Measurements from ENCODE around the gene DDX52. TPM values are rescaled to one million over a fixed set of nuclear protein-coding genes. Genes with fewer than 3 reads are reported as not detected.
"Not testable (repeated sequence)": the region's sequence is repeated elsewhere in the genome, so short reads cannot be mapped to it uniquely, and the experiment has no call there.

DDX52 gene
- 10 to 100 TPM; 14.3 to 16.5 (median 15.5) TPM for total RNA-seq
- polyA plus RNA-seq, result 8.7 TPM
- long read RNA-seq, donor 1, full-length matches to known transcripts, result 21 of 34 reads
- long read RNA-seq, donor 1, partial matches to known transcripts, result 6 of 34 reads
- long read RNA-seq, donor 1, other reads (novel, unspliced or antisense), result 7 of 34 reads
- long read RNA-seq, donor 2, full-length matches to known transcripts, result 11 of 15 reads
- long read RNA-seq, donor 2, partial matches to known transcripts, result 2 of 15 reads
- long read RNA-seq, donor 2, other reads (novel, unspliced or antisense), result 2 of 15 reads
- long read RNA-seq, donor 3, full-length matches to known transcripts, result 18 of 53 reads
- long read RNA-seq, donor 3, partial matches to known transcripts, result 29 of 53 reads
- long read RNA-seq, donor 3, other reads (novel, unspliced or antisense), result 6 of 53 reads
- long read RNA-seq, donor 4, full-length matches to known transcripts, result 8 of 10 reads
- long read RNA-seq, donor 4, partial matches to known transcripts, result 0 of 10 reads
- long read RNA-seq, donor 4, other reads (novel, unspliced or antisense), result 2 of 10 reads

GRCh38 chr17:37643118-37643766 lies at the start of gene DDX52:
TSS of gene DDX52 (minus strand) at chr17:37643446. CDS start at chr17:37643420, 26 bp downstream.
- under 1% methylated on average over 43 of the region's 43 CpGs for WGBS
- peak; percentile 96 to 98 (median 96) for DNase-seq
- H3K27me3 ChIP-seq (ENCODE audit: control insufficient read depth, insufficient read depth), result no peaks in the 10 kb centered on the region
- ATAC-seq, result peak; percentile 99
- H3K9me3 ChIP-seq (ENCODE audit: control insufficient read depth, low read length), result no peaks in the 10 kb centered on the region
- peak within 1 kb of the TSS; percentile 83 for H3K4me3 ChIP-seq (ENCODE audit: low read length)
- intact Hi-C loops (cut with DNase I), result loop anchor here in 1 of 4 donors (10.0 kb wide), 1 partner anchor 172 kb away; no protein-coding TSS in a partner anchor
- H3K4me1 ChIP-seq (ENCODE audit: control insufficient read depth, insufficient read depth, low read length), result no peaks in the 10 kb centered on the region
- H3K27ac ChIP-seq (ENCODE audit: low read length), result peak within 1 kb of the TSS; percentile 90

- no peak for DNase-seq
- WGBS, result 73% methylated on average over 6 of the region's 6 CpGs
- intact Hi-C loops (cut with DNase I), result no loop called here
Measured at GRCh38 chr17:37691807-37692206, 48.6 kb upstream of the DDX52 start.

GRCh38 chr17:37689317-37689716 lies 46.1 kb upstream of the DDX52 start:
- intact Hi-C loops (cut with DNase I), result no loop called here
- ATAC-seq (no peak), DNase-seq (no peak)
- WGBS, result 78% methylated on average over 7 of the region's 7 CpGs
- Histone ChIP-seq H3K9me3 (ENCODE audit: control insufficient read depth, low read length) (no peaks in the 10 kb centered on the region), H3K27ac (ENCODE audit: low read length) (no peak overlapping the region), H3K4me1 (ENCODE audit: control insufficient read depth, insufficient read depth, low read length) (no peaks in the 10 kb centered on the region), H3K4me3 (ENCODE audit: low read length) (no peak overlapping the region), H3K27me3 (ENCODE audit: control insufficient read depth, insufficient read depth) (no peaks in the 10 kb centered on the region)

More at GRCh38 chr17:37691807-37692206, 48.6 kb upstream of the DDX52 start:
- H3K27me3 ChIP-seq (ENCODE audit: control insufficient read depth, insufficient read depth), result no peaks in the 10 kb centered on the region
- no peak for ATAC-seq
- no peaks in the 10 kb centered on the region for H3K9me3 ChIP-seq (ENCODE audit: control insufficient read depth, low read length)
- H3K4me3 ChIP-seq (ENCODE audit: low read length), result no peak overlapping the region
- H3K27ac ChIP-seq (ENCODE audit: low read length), result no peak overlapping the region
- no peaks in the 10 kb centered on the region for H3K4me1 ChIP-seq (ENCODE audit: control insufficient read depth, insufficient read depth, low read length)

- intact Hi-C loops (cut with DNase I), result no loop called here
- ATAC-seq, result no peak
- 64% methylated on average over 9 of the region's 9 CpGs for WGBS
Measured at GRCh38 chr17:37683454-37683984, 40.3 kb upstream of the DDX52 start.

GRCh38 chr17:37682007-37682406 lies 38.8 kb upstream of the DDX52 start:
- Histone ChIP-seq H3K4me1 (ENCODE audit: control insufficient read depth, insufficient read depth, low read length) (no peaks in the 10 kb centered on the region), H3K9me3 (ENCODE audit: control insufficient read depth, low read length) (peaks cover 3% of the 10 kb centered on the region), H3K27ac (ENCODE audit: low read length) (no peak overlapping the region), H3K4me3 (ENCODE audit: low read length) (no peak overlapping the region), H3K27me3 (ENCODE audit: control insufficient read depth, insufficient read depth) (no peaks in the 10 kb centered on the region)
- intact Hi-C loops (cut with DNase I), result no loop called here
- DNase-seq (no peak), ATAC-seq (no peak)
- 91% methylated on average over 3 of the region's 3 CpGs for WGBS

More at GRCh38 chr17:37683454-37683984, 40.3 kb upstream of the DDX52 start:
- Histone ChIP-seq H3K9me3 (ENCODE audit: control insufficient read depth, low read length) (peaks cover 1% of the 10 kb centered on the region), H3K4me1 (ENCODE audit: control insufficient read depth, insufficient read depth, low read length) (no peaks in the 10 kb centered on the region), H3K27ac (ENCODE audit: low read length) (no peak overlapping the region), H3K4me3 (ENCODE audit: low read length) (no peak overlapping the region), H3K27me3 (ENCODE audit: control insufficient read depth, insufficient read depth) (no peaks in the 10 kb centered on the region)
- no peak for DNase-seq

- ATAC-seq; H3K9me3 ChIP-seq (ENCODE audit: control insufficient read depth, low read length); H3K4me3 ChIP-seq (ENCODE audit: low read length); intact Hi-C loops (cut with DNase I); H3K27me3 ChIP-seq (ENCODE audit: control insufficient read depth, insufficient read depth); H3K4me1 ChIP-seq (ENCODE audit: control insufficient read depth, insufficient read depth, low read length); DNase-seq; H3K27ac ChIP-seq (ENCODE audit: low read length): not testable (repeated sequence)
- WGBS, result 89% methylated on average over 1 of the region's 2 CpGs
Measured at GRCh38 chr17:37679995-37680394, 36.7 kb upstream of the DDX52 start.

GRCh38 chr17:37678036-37678435 lies 34.8 kb upstream of the DDX52 start:
- no peak for DNase-seq
- intact Hi-C loops (cut with DNase I), result no loop called here
- WGBS, result 95% methylated on average over 1 of the region's 1 CpG
- Histone ChIP-seq H3K9me3 (ENCODE audit: control insufficient read depth, low read length) (peaks cover 3% of the 10 kb centered on the region), H3K4me1 (ENCODE audit: control insufficient read depth, insufficient read depth, low read length) (no peaks in the 10 kb centered on the region), H3K27me3 (ENCODE audit: control insufficient read depth, insufficient read depth) (no peaks in the 10 kb centered on the region), H3K4me3 (ENCODE audit: low read length) (no peak overlapping the region), H3K27ac (ENCODE audit: low read length) (no peak overlapping the region)
- ATAC-seq, result no peak

GRCh38 chr17:37677021-37677420 lies 33.8 kb upstream of the DDX52 start:
- no peaks in the 10 kb centered on the region for H3K4me1 ChIP-seq (ENCODE audit: control insufficient read depth, insufficient read depth, low read length)
- no peak for ATAC-seq
- H3K4me3 ChIP-seq (ENCODE audit: low read length), result no peak overlapping the region
- peaks cover 3% of the 10 kb centered on the region for H3K9me3 ChIP-seq (ENCODE audit: control insufficient read depth, low read length)
- 67% methylated on average over 1 of the region's 1 CpG for WGBS
- DNase-seq, result no peak
- no peak overlapping the region for H3K27ac ChIP-seq (ENCODE audit: low read length)
- H3K27me3 ChIP-seq (ENCODE audit: control insufficient read depth, insufficient read depth), result no peaks in the 10 kb centered on the region
- intact Hi-C loops (cut with DNase I), result no loop called here

GRCh38 chr17:37676115-37676925 lies 33.1 kb upstream of the DDX52 start:
- intact Hi-C loops (cut with DNase I), result no loop called here
- H3K27me3 ChIP-seq (ENCODE audit: control insufficient read depth, insufficient read depth), result no peaks in the 10 kb centered on the region
- no peak overlapping the region for H3K4me3 ChIP-seq (ENCODE audit: low read length)
- DNase-seq, result no peak
- H3K9me3 ChIP-seq (ENCODE audit: control insufficient read depth, low read length), result peaks cover 3% of the 10 kb centered on the region
- no peak for ATAC-seq
- 49% methylated on average over 7 of the region's 7 CpGs for WGBS
- no peak overlapping the region for H3K27ac ChIP-seq (ENCODE audit: low read length)
- H3K4me1 ChIP-seq (ENCODE audit: control insufficient read depth, insufficient read depth, low read length), result no peaks in the 10 kb centered on the region

- whole genome bisulfite sequencing, result 57% methylated on average over 1 of the region's 1 CpG
- Histone ChIP-seq H3K27me3 (ENCODE audit: control insufficient read depth, insufficient read depth) (no peaks in the 10 kb centered on the region), H3K4me3 (ENCODE audit: low read length) (no peak overlapping the region), H3K9me3 (ENCODE audit: control insufficient read depth, low read length) (peaks cover 3% of the 10 kb centered on the region), H3K27ac (ENCODE audit: low read length) (no peak overlapping the region), H3K4me1 (ENCODE audit: control insufficient read depth, insufficient read depth, low read length) (no peaks in the 10 kb centered on the region)
- DNase-seq (no peak), ATAC-seq (no peak)
- intact Hi-C loops (cut with DNase I), result no loop called here
Measured at GRCh38 chr17:37674511-37674910, 31.3 kb upstream of the DDX52 start.
